WTC11 (cell line): ENCODE measurements around the gene RPS16. TPM values are rescaled to one million over a fixed set of nuclear protein-coding genes. Genes with fewer than 3 reads are reported as not detected.
A peak's percentile ranks its signal among the peaks of the same experiment; 100 is the strongest.

Experiments
- FOXJ3 ChIP-seq: sonication (generic); formaldehyde crosslinking; IDR thresholded peaks from 2 replicates; pipeline ENCODE4 v1.9.0; 2021; ENCODE audit warnings: missing genetic modification reagents, mild to moderate bottlenecking, borderline replicate concordance
- IRF2 ChIP-seq: sonication (generic); formaldehyde crosslinking; IDR thresholded peaks from 2 replicates; pipeline ENCODE4 v1.8.0; 2022; ENCODE audit warnings: low read depth, missing genetic modification reagents, borderline replicate concordance
- NR3C1 ChIP-seq: sonication (generic); formaldehyde crosslinking; conservative IDR thresholded peaks from 2 replicates; pipeline ENCODE4 v1.8.1; 2023; ENCODE audit warnings: low read depth, mild to moderate bottlenecking, missing genetic modification reagents
- RELA ChIP-seq: sonication (generic); formaldehyde crosslinking; IDR thresholded peaks from 2 replicates; pipeline ENCODE4 v1.8.1; 2022; ENCODE audit warnings: missing genetic modification reagents, mild to moderate bottlenecking, borderline replicate concordance
- RORB ChIP-seq: fragments of 250-450 bp; sonication (Bioruptor Pico); IDR thresholded peaks from 2 replicates; pipeline ENCODE4 v1.9.0; 2021; ENCODE audit warnings: mild to moderate bottlenecking
- TCF7 ChIP-seq: sonication (generic); formaldehyde crosslinking; IDR thresholded peaks from 2 replicates; pipeline ENCODE4 v1.8.0; 2022; ENCODE audit warnings: mild to moderate bottlenecking, low read depth, missing genetic modification reagents, moderate library complexity
- TEAD4 ChIP-seq: sonication (generic); formaldehyde crosslinking; IDR thresholded peaks from 2 replicates; pipeline ENCODE4 v1.8.0; 2022; ENCODE audit warnings: mild to moderate bottlenecking, missing genetic modification reagents
- TP53 ChIP-seq: sonication (generic); formaldehyde crosslinking; IDR thresholded peaks from 2 replicates; pipeline ENCODE4 v1.8.1; 2023; ENCODE audit warnings: mild to moderate bottlenecking, missing genetic modification reagents
- ZBTB21 ChIP-seq: sonication (generic); formaldehyde crosslinking; IDR thresholded peaks from 2 replicates; pipeline ENCODE4 v1.8.1; 2023; ENCODE audit warnings: mild to moderate bottlenecking, missing genetic modification reagents, borderline replicate concordance
- ZNF138 ChIP-seq: sonication (generic); formaldehyde crosslinking; conservative IDR thresholded peaks from 2 replicates; pipeline ENCODE4 v1.8.1; 2022; ENCODE audit warnings: mild to moderate bottlenecking, moderate library complexity, missing genetic modification reagents
- total RNA-seq: library from RNA; stranded (reverse); gene quantifications from 3 replicates; pipeline ENCODE4 v1.2.3, GENCODE V29; 2021
- TF ChIP-seq, protein P1 (sequence below): sonication (generic); formaldehyde crosslinking; IDR thresholded peaks from 2 replicates; pipeline ENCODE4 v1.8.1; 2023; ENCODE audit warnings: mild to moderate bottlenecking, missing genetic modification reagents
- TF ChIP-seq, protein P2 (sequence below): sonication (generic); formaldehyde crosslinking; IDR thresholded peaks from 2 replicates; pipeline ENCODE4 v1.8.0; 2022; ENCODE audit warnings: mild to moderate bottlenecking, missing genetic modification reagents
- TF ChIP-seq, protein P3 (sequence below): sonication (generic); formaldehyde crosslinking; IDR thresholded peaks from 2 replicates; pipeline ENCODE4 v1.8.1; 2022; ENCODE audit warnings: mild to moderate bottlenecking, moderate library complexity, missing genetic modification reagents
- TF ChIP-seq, protein P4 (sequence below): sonication (generic); formaldehyde crosslinking; IDR thresholded peaks from 2 replicates; pipeline ENCODE4 v1.8.1; 2022; ENCODE audit warnings: low read depth, mild to moderate bottlenecking, moderate library complexity, missing genetic modification reagents, borderline replicate concordance
- TF ChIP-seq, protein P5 (sequence below): sonication (generic); formaldehyde crosslinking; IDR thresholded peaks from 2 replicates; pipeline ENCODE4 v1.8.1; 2023; ENCODE audit warnings: mild to moderate bottlenecking, missing genetic modification reagents, moderate library complexity
- TF ChIP-seq, protein P6 (sequence below): sonication (generic); formaldehyde crosslinking; IDR thresholded peaks from 2 replicates; pipeline ENCODE4 v1.8.1; 2023; ENCODE audit warnings: mild to moderate bottlenecking, missing genetic modification reagents
- TF ChIP-seq, protein P7 (sequence below): sonication (generic); formaldehyde crosslinking; conservative IDR thresholded peaks from 2 replicates; pipeline ENCODE4 v1.8.1; 2023; ENCODE audit warnings: mild to moderate bottlenecking, low read depth, missing genetic modification reagents, moderate library complexity
- TF ChIP-seq, protein P8 (sequence below): fragments of 200-600 bp; IDR thresholded peaks from 2 replicates; pipeline ENCODE4 v1.8.0; 2022; ENCODE audit warnings: antibody characterized with exemption
- TF ChIP-seq, protein P9 (sequence below): sonication (generic); formaldehyde crosslinking; IDR thresholded peaks from 2 replicates; pipeline ENCODE4 v1.8.1; 2023; ENCODE audit warnings: mild to moderate bottlenecking, missing genetic modification reagents, borderline replicate concordance

Gene RPS16
- total RNA-seq, 1 experiment from 2014 or later, result 2,962 TPM

DNA sequence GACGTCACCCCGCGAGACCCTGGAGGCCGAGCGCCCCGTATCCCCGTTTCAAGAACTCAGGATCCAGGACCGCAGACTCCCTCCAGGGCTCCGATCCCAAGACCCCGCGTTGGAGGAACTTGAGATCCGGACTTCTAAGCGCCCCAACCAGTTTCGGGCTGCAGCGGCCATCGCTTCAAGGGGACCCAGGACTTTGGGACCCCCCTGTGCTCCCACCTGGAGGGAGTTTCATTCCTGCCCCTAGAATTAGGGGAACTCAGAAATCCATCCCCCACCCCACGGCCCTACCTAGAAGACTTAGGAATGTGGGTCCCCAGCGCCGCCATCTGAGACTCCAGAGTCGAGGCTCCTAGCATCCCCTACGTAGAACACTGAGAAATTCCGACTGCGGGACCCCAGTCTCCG is 22.9 kb downstream of the RPS16 start (continued):
- TF ChIP-seq, protein P1, sequence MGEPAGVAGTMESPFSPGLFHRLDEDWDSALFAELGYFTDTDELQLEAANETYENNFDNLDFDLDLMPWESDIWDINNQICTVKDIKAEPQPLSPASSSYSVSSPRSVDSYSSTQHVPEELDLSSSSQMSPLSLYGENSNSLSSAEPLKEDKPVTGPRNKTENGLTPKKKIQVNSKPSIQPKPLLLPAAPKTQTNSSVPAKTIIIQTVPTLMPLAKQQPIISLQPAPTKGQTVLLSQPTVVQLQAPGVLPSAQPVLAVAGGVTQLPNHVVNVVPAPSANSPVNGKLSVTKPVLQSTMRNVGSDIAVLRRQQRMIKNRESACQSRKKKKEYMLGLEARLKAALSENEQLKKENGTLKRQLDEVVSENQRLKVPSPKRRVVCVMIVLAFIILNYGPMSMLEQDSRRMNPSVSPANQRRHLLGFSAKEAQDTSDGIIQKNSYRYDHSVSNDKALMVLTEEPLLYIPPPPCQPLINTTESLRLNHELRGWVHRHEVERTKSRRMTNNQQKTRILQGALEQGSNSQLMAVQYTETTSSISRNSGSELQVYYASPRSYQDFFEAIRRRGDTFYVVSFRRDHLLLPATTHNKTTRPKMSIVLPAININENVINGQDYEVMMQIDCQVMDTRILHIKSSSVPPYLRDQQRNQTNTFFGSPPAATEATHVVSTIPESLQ (CRISPR knock-in tag), result no peak
- TF ChIP-seq NR3C1 (CRISPR knock-in tag) (no peak), RORB (CRISPR knock-in tag) (no peak), FOXJ3 (CRISPR knock-in tag) (no peak), TP53 (no peak), ZBTB21 (no peak), RELA (no peak), TEAD4 (no peak), TCF7 (CRISPR knock-in tag) (0 out of 2 replicates have a peak, but pooled peaks have one; percentile 50), ZNF138 (CRISPR knock-in tag) (no peak), IRF2 (CRISPR knock-in tag) (no peak)
- TF ChIP-seq, protein P2, sequence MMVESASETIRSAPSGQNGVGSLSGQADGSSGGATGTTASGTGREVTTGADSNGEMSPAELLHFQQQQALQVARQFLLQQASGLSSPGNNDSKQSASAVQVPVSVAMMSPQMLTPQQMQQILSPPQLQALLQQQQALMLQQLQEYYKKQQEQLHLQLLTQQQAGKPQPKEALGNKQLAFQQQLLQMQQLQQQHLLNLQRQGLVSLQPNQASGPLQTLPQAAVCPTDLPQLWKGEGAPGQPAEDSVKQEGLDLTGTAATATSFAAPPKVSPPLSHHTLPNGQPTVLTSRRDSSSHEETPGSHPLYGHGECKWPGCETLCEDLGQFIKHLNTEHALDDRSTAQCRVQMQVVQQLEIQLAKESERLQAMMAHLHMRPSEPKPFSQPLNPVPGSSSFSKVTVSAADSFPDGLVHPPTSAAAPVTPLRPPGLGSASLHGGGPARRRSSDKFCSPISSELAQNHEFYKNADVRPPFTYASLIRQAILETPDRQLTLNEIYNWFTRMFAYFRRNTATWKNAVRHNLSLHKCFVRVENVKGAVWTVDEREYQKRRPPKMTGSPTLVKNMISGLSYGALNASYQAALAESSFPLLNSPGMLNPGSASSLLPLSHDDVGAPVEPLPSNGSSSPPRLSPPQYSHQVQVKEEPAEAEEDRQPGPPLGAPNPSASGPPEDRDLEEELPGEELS (CRISPR knock-in tag), result no peak
- TF ChIP-seq, protein P3, sequence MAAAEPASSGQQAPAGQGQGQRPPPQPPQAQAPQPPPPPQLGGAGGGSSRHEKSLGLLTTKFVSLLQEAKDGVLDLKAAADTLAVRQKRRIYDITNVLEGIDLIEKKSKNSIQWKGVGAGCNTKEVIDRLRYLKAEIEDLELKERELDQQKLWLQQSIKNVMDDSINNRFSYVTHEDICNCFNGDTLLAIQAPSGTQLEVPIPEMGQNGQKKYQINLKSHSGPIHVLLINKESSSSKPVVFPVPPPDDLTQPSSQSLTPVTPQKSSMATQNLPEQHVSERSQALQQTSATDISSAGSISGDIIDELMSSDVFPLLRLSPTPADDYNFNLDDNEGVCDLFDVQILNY (CRISPR knock-in tag), result no peak
- TF ChIP-seq, protein P4, sequence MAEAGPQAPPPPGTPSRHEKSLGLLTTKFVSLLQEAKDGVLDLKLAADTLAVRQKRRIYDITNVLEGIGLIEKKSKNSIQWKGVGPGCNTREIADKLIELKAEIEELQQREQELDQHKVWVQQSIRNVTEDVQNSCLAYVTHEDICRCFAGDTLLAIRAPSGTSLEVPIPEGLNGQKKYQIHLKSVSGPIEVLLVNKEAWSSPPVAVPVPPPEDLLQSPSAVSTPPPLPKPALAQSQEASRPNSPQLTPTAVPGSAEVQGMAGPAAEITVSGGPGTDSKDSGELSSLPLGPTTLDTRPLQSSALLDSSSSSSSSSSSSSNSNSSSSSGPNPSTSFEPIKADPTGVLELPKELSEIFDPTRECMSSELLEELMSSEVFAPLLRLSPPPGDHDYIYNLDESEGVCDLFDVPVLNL (CRISPR knock-in tag), result no peak; the same call in 1 of the 2 replicates
- TF ChIP-seq, protein P5, sequence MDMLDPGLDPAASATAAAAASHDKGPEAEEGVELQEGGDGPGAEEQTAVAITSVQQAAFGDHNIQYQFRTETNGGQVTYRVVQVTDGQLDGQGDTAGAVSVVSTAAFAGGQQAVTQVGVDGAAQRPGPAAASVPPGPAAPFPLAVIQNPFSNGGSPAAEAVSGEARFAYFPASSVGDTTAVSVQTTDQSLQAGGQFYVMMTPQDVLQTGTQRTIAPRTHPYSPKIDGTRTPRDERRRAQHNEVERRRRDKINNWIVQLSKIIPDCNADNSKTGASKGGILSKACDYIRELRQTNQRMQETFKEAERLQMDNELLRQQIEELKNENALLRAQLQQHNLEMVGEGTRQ (CRISPR knock-in tag), result no peak
- TF ChIP-seq, protein P6, sequence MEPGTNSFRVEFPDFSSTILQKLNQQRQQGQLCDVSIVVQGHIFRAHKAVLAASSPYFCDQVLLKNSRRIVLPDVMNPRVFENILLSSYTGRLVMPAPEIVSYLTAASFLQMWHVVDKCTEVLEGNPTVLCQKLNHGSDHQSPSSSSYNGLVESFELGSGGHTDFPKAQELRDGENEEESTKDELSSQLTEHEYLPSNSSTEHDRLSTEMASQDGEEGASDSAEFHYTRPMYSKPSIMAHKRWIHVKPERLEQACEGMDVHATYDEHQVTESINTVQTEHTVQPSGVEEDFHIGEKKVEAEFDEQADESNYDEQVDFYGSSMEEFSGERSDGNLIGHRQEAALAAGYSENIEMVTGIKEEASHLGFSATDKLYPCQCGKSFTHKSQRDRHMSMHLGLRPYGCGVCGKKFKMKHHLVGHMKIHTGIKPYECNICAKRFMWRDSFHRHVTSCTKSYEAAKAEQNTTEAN (CRISPR knock-in tag), result 0 out of 2 replicates have a peak, but pooled peaks have one; percentile 80
- TF ChIP-seq, protein P7, sequence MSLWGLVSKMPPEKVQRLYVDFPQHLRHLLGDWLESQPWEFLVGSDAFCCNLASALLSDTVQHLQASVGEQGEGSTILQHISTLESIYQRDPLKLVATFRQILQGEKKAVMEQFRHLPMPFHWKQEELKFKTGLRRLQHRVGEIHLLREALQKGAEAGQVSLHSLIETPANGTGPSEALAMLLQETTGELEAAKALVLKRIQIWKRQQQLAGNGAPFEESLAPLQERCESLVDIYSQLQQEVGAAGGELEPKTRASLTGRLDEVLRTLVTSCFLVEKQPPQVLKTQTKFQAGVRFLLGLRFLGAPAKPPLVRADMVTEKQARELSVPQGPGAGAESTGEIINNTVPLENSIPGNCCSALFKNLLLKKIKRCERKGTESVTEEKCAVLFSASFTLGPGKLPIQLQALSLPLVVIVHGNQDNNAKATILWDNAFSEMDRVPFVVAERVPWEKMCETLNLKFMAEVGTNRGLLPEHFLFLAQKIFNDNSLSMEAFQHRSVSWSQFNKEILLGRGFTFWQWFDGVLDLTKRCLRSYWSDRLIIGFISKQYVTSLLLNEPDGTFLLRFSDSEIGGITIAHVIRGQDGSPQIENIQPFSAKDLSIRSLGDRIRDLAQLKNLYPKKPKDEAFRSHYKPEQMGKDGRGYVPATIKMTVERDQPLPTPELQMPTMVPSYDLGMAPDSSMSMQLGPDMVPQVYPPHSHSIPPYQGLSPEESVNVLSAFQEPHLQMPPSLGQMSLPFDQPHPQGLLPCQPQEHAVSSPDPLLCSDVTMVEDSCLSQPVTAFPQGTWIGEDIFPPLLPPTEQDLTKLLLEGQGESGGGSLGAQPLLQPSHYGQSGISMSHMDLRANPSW (CRISPR knock-in tag), result no peak
- TF ChIP-seq, protein P8, sequence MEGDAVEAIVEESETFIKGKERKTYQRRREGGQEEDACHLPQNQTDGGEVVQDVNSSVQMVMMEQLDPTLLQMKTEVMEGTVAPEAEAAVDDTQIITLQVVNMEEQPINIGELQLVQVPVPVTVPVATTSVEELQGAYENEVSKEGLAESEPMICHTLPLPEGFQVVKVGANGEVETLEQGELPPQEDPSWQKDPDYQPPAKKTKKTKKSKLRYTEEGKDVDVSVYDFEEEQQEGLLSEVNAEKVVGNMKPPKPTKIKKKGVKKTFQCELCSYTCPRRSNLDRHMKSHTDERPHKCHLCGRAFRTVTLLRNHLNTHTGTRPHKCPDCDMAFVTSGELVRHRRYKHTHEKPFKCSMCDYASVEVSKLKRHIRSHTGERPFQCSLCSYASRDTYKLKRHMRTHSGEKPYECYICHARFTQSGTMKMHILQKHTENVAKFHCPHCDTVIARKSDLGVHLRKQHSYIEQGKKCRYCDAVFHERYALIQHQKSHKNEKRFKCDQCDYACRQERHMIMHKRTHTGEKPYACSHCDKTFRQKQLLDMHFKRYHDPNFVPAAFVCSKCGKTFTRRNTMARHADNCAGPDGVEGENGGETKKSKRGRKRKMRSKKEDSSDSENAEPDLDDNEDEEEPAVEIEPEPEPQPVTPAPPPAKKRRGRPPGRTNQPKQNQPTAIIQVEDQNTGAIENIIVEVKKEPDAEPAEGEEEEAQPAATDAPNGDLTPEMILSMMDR, result peak; percentile 89; the same call in 1 of the 2 replicates
- TF ChIP-seq, protein P9, sequence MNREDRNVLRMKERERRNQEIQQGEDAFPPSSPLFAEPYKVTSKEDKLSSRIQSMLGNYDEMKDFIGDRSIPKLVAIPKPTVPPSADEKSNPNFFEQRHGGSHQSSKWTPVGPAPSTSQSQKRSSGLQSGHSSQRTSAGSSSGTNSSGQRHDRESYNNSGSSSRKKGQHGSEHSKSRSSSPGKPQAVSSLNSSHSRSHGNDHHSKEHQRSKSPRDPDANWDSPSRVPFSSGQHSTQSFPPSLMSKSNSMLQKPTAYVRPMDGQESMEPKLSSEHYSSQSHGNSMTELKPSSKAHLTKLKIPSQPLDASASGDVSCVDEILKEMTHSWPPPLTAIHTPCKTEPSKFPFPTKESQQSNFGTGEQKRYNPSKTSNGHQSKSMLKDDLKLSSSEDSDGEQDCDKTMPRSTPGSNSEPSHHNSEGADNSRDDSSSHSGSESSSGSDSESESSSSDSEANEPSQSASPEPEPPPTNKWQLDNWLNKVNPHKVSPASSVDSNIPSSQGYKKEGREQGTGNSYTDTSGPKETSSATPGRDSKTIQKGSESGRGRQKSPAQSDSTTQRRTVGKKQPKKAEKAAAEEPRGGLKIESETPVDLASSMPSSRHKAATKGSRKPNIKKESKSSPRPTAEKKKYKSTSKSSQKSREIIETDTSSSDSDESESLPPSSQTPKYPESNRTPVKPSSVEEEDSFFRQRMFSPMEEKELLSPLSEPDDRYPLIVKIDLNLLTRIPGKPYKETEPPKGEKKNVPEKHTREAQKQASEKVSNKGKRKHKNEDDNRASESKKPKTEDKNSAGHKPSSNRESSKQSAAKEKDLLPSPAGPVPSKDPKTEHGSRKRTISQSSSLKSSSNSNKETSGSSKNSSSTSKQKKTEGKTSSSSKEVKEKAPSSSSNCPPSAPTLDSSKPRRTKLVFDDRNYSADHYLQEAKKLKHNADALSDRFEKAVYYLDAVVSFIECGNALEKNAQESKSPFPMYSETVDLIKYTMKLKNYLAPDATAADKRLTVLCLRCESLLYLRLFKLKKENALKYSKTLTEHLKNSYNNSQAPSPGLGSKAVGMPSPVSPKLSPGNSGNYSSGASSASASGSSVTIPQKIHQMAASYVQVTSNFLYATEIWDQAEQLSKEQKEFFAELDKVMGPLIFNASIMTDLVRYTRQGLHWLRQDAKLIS, result no peak
